ENCODE results near the gene PHLDB3. TPM values are rescaled to one million over a fixed set of nuclear protein-coding genes. Genes with fewer than 3 reads are reported as not detected.
A peak's percentile ranks its signal among the peaks of the same experiment; 100 is the strongest.

PHLDB3 gene
- total RNA-seq, 1 experiment from 2014 or later: 36.7 TPM

DNA sequence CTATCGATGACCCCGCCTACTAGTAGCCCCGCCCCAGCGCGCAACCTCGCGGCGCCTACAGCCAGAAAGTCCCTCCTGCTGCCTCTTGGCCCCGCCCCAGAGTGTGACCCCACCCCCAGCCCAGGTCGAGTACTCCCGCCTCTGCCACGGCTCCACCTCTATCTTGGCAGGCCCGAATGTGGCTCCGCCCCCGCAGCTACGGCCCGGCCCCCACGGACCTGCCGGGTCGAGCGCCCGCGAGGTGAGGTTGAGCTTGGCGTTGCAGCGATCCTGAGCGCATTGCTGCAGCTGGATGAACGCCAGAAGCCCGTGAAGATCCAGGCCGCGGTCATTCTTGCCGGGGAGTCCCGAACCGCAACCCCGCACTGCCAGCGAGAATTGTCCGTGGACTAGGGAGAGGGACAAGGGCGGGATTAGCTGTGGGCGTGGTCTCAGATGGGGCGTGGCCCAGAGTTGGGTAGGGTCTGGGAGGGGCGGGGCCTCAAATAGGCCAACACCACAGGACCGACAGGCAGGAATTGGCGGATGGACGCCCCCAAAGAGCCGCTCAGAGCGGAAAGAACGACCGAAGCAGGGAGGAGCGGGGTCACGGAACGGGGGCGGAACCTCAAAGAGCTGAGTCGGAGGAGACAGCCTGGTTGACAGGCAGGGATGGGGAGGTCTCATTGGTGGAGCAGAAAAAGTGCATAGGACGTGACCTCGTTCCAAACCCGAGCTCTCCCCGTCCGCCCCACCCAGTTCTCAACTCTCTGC is 41.0 kb downstream of the PHLDB3 start:
- ChIA-PET CTCF (interaction anchor here (0.6 to 1.2 kb wide), 3 partner anchors 31 to 56 kb away, joined by 3 to 6 read pairs (median 4); no protein-coding TSS in a partner anchor), POLR2A (ENCODE audit: unreplicated experiment) (interaction anchor here (0.5 to 0.7 kb wide), 6 partner anchors 13 to 563 kb away, joined by 3 to 21 read pairs (median 4); no protein-coding TSS in a partner anchor)
- Histone ChIP-seq H3K4me2 (peak overlapping the region; percentile 95), H3F3A (ENCODE audit: insufficient read depth, low read depth) (peaks cover 59% of the 10 kb centered on the region), H3K27ac (peak overlapping the region; percentile 63), H2AFZ (peak overlapping the region; percentile 83), H3K4me3 (peak overlapping the region; percentile 80), H3K9me3 (ENCODE audit: insufficient read depth, low read depth) (no peaks in the 10 kb centered on the region), H3K27me3 (ENCODE audit: insufficient read depth, low read depth) (no peaks in the 10 kb centered on the region), H3K9me2 (ENCODE audit: insufficient read depth) (no peaks in the 10 kb centered on the region), H3K4me1 (replicated peaks; ENCODE audit: insufficient read depth) (peaks cover 32% of the 10 kb centered on the region), H3K36me3 (ENCODE audit: low read depth) (peaks cover 11% of the 10 kb centered on the region; the same call in 1 of the 2 replicates), H4K20me1 (ENCODE audit: insufficient read depth) (0 out of 2 replicates have a peak, but pooled peaks cover 6% of the 10 kb centered on the region), H3K79me2 (ENCODE audit: low read depth) (peaks cover 15% of the 10 kb centered on the region)
- no TSS peak for BruUV-seq (replicated peaks)
- peak; percentile 80 to 91 for DNase-seq
- TF ChIP-seq, protein P1, sequence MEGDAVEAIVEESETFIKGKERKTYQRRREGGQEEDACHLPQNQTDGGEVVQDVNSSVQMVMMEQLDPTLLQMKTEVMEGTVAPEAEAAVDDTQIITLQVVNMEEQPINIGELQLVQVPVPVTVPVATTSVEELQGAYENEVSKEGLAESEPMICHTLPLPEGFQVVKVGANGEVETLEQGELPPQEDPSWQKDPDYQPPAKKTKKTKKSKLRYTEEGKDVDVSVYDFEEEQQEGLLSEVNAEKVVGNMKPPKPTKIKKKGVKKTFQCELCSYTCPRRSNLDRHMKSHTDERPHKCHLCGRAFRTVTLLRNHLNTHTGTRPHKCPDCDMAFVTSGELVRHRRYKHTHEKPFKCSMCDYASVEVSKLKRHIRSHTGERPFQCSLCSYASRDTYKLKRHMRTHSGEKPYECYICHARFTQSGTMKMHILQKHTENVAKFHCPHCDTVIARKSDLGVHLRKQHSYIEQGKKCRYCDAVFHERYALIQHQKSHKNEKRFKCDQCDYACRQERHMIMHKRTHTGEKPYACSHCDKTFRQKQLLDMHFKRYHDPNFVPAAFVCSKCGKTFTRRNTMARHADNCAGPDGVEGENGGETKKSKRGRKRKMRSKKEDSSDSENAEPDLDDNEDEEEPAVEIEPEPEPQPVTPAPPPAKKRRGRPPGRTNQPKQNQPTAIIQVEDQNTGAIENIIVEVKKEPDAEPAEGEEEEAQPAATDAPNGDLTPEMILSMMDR (conservative IDR thresholded peaks at IDR 0.05): no peak
- TF ChIP-seq EZH2 (IDR thresholded peaks at IDR 0.05; ENCODE audit: low read depth): no peak
- intact Hi-C loops (cut with micrococcal nuclease; ENCODE audit: unreplicated experiment): no loop called here

DNA sequence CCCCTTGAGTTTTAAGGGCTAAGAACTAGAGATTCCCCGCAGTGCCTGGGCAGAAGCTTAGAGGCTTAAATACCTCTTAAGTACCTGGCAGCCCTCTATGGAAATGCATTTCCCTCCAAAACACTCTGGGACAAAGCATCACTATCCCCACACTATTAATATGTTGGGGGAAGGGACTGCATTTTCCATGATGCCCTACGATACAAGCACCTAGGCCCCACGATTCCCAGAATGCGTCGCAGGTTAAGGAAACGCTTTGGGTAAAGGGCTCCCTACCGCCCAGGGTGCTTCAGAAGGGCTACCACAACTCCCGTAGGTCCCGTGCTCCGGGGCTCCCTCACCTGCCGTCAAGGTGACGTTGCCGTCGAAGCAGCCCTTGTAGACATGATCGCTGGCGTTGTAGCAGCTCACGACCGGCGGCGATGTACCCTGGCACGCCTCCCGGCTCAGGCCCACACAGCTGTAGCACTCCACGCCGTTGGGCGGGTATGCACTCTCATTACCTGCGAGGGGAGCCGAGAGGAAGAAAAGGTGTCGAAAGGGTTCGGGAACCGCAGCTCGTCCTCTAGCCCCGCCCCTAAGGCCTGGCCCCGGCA is 41.7 kb downstream of the PHLDB3 start:
- H3K9me3 ChIP-seq (ENCODE audit: insufficient read depth, low read depth): no peaks in the 10 kb centered on the region
- peak overlapping the region; percentile 95 for H3K4me2 ChIP-seq
- BruUV-seq (replicated peaks): no TSS peak
- 0 out of 2 replicates have a peak, but pooled peaks cover 6% of the 10 kb centered on the region for H4K20me1 ChIP-seq (ENCODE audit: insufficient read depth)
- peaks cover 30% of the 10 kb centered on the region for H3K4me1 ChIP-seq (replicated peaks; ENCODE audit: insufficient read depth)
- H3K79me2 ChIP-seq (ENCODE audit: low read depth): peaks cover 15% of the 10 kb centered on the region
- H3K4me3 ChIP-seq: peak overlapping the region; percentile 38; the same call in 1 of the 2 replicates
- H3F3A ChIP-seq (ENCODE audit: insufficient read depth, low read depth): peaks cover 59% of the 10 kb centered on the region
- H3K27me3 ChIP-seq (ENCODE audit: insufficient read depth, low read depth): no peaks in the 10 kb centered on the region
- TF ChIP-seq EZH2 (IDR thresholded peaks at IDR 0.05; ENCODE audit: low read depth): no peak
- H3K36me3 ChIP-seq (ENCODE audit: low read depth): peaks cover 11% of the 10 kb centered on the region; the same call in 1 of the 2 replicates
- H3K27ac ChIP-seq: no peak overlapping the region
- POLR2A ChIA-PET (ENCODE audit: unreplicated experiment): interaction anchor here (0.6 to 0.7 kb wide), 4 partner anchors 32 to 562 kb away, joined by 3 to 7 read pairs (median 3); no protein-coding TSS in a partner anchor
- no peaks in the 10 kb centered on the region for H3K9me2 ChIP-seq (ENCODE audit: insufficient read depth)
- intact Hi-C loops (cut with micrococcal nuclease; ENCODE audit: unreplicated experiment): no loop called here
- CTCF ChIA-PET: interaction anchor here (0.8 to 1.2 kb wide), 2 partner anchors 30 to 57 kb away, joined by 3 to 6 read pairs; no protein-coding TSS in a partner anchor
- no peak for DNase-seq
- no peak overlapping the region for H2AFZ ChIP-seq

DNA sequence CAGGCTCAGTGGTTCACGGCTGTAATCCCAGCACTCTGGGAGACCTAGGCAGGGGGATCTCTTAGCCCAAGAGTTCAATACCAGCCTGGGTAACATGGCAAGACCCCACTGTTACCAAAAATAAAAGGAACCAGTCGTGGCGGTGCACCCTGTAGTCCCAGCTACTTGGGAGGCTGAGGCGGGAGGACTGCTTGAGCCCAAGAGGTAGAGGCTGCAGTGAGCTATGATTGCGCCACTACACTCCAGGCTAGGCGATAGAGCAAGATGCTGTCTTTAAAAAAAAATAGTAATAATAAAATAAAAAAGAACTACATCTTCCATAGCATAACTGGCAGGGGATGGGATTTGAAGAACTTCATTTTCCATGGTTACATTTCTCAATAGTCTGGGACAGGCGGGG is 42.2 kb downstream of the PHLDB3 start:
- Histone ChIP-seq H3K27ac (no peak overlapping the region), H3K4me2 (no peak overlapping the region), H3F3A (ENCODE audit: insufficient read depth, low read depth) (peaks cover 61% of the 10 kb centered on the region), H4K20me1 (ENCODE audit: insufficient read depth) (0 out of 2 replicates have a peak, but pooled peaks cover 6% of the 10 kb centered on the region), H3K79me2 (ENCODE audit: low read depth) (peaks cover 15% of the 10 kb centered on the region), H2AFZ (no peak overlapping the region), H3K4me1 (replicated peaks; ENCODE audit: insufficient read depth) (peaks cover 30% of the 10 kb centered on the region), H3K9me2 (ENCODE audit: insufficient read depth) (no peaks in the 10 kb centered on the region), H3K4me3 (no peak overlapping the region), H3K36me3 (ENCODE audit: low read depth) (peaks cover 11% of the 10 kb centered on the region; the same call in 1 of the 2 replicates), H3K9me3 (ENCODE audit: insufficient read depth, low read depth) (no peaks in the 10 kb centered on the region), H3K27me3 (ENCODE audit: insufficient read depth, low read depth) (no peaks in the 10 kb centered on the region)
- BruUV-seq (replicated peaks): TSS peak; percentile 6
- no peak for DNase-seq
- intact Hi-C loops (cut with micrococcal nuclease; ENCODE audit: unreplicated experiment): no loop called here
- TF ChIP-seq, protein P1 (conservative IDR thresholded peaks at IDR 0.05): no peak
- TF ChIP-seq EZH2 (IDR thresholded peaks at IDR 0.05; ENCODE audit: low read depth): no peak
- POLR2A ChIA-PET (ENCODE audit: unreplicated experiment): no interaction called here
- CTCF ChIA-PET: no interaction called here
